Cortex of kidney (tissue), 1 donor: Measurements from ENCODE around the gene BHMT.
"Not testable (repeated sequence)": the region's sequence is repeated elsewhere in the genome, so short reads cannot be mapped to it uniquely, and the experiment has no call there.

Experiments
- DNase-seq: peaks from one replicate; lab custom pipeline; 2025; lab: John Stamatoyannopoulos, UW

The BHMT gene

GRCh38 chr5:79111960-79112702, 522 bp downstream of the BHMT start:
- no peak for DNase-seq

- no peak for DNase-seq
Observed at GRCh38 chr5:79112703-79113058, 1.1 kb downstream of the BHMT start.

DNA sequence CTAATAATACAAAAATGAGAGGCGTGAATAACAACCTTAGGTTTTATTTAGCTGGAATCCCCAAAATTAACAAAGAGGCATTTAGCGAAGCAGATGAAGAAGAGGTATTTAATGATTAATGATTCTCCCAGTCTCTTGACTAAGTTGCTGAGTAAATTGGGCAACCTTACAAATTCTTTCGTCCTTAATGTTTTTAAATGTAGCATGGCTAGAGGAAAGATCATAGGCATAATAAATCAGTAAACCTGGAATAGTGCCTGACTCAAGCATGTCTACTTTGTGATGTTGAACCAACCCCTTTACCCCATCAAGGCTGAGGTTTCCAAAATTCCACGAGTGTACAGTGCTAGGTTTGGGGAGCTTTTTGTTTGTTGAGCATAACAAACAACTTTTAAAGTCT, 7.9 kb downstream of the BHMT start:
- DNase-seq, result no peak

DNA sequence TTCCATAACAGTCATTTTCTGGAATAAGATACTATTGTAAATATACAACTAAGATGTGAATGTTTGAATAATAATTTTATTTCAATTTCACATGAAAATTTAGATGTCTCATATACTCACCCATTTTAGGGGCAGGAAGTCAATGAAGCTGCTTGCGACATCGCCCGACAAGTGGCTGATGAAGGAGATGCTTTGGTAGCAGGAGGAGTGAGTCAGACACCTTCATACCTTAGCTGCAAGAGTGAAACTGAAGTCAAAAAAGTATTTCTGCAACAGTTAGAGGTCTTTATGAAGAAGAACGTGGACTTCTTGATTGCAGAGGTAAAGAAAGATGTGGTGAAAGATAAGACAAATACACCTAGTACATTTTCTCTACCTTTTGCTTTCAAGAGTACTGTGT, 8.6 kb downstream of the BHMT start:
- no peak for DNase-seq

- no peak for DNase-seq
Observed at GRCh38 chr5:79122973-79123372, 11.4 kb downstream of the BHMT start.

DNA sequence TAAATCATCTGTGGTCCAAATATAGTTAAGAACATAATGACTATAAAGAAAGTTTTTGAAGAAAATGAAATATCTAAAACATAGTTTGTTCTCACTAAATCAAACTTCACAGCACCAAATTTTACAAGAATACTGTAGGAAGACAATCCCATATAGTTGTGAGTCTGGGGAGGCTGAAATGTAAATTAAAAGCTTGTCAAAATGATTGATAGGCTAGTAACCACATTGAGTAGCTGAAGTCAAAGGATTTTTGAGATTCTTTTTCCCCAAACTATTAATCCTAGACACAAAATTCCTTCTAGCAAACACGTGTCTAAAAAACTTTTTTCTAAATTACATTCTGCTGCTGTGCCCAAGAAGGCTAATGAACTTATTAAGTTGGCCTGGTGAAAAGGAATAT, 13.0 kb downstream of the BHMT start:
- DNase-seq, result no peak

GRCh38 chr5:79130781-79131180, 19.2 kb downstream of the BHMT start:
- DNase-seq, result no peak

GRCh38 chr5:79133121-79133656, 21.6 kb downstream of the BHMT start:
- DNase-seq, result no peak

GRCh38 chr5:79133657-79134451, 22.2 kb downstream of the BHMT start:
- no peak for DNase-seq

GRCh38 chr5:79135790-79136553, 24.4 kb downstream of the BHMT start:
- no peak for DNase-seq

DNA sequence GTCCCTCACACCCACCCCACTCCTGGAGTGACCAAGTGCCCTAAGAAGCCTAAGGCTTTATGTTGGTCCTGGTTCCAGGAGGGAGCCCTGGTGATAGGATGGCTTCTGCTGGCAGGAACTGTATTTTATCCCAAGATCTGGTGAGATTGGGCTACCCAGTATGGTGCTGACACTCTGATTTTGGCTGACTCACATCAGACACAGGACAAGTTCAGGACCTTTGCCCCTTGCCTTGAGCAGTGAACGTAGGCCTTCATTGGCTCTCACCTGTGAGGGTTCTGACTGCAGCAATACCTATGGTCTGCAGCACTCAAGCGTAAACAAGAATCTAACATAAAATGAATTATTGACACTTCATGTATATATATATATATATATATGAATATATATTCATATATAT, 25.0 kb downstream of the BHMT start:
- no peak for DNase-seq

DNA sequence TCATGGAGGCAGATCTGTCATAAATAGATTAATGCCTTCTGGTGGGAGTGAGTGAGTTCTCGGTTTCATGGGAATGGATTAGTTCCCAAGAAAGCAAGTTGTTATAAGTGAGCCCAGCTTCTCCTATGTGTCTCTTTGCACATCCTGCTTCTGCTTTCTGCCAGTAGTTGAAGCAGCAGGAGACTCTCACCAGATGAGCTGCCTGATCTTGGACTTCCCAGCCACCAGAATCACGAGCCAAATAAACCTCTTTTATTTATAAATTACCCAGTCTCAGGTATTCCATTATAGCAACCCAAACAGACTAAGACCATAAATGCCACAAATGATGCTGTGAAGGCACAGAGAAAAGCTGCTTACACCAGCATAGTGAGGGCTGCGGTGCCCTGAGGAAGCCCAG, 28.9 kb downstream of the BHMT start:
- no peak for DNase-seq

DNA sequence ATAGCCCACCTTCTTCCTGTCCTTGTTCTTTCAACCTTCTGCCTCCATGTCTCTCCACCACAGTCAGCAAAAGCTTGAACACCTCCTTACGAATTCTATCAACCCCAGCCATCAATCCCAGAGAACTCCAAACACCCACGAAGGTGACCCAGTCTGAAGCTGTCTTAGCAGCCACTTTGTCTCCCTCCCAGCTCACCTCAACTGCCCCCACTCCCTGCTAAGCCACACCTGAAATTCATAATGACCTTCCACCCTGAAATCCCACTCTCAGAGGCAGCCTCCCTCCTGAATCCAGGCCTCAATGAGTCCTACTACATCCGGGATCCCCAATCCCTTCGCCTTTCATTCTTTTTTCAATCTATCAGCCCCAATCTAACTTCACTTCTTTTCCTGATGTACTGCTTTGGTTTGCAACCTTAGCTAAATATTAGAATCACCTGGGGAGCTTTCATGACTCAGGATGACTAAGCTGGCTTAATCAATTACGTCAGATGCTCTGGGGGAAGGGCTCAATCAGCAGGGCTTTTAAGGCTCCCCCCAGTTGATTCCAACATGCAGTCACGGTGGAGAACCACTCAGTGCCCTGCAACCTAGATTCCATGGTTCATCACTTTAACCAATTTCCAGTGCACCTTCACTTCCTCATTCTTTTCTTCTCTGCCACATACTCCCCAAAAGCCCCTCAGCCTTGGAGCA, 32.2 kb downstream of the BHMT start:
- DNase-seq, result no peak

- DNase-seq, result no peak
Observed at GRCh38 chr5:79147076-79147475, 35.5 kb downstream of the BHMT start.

DNA sequence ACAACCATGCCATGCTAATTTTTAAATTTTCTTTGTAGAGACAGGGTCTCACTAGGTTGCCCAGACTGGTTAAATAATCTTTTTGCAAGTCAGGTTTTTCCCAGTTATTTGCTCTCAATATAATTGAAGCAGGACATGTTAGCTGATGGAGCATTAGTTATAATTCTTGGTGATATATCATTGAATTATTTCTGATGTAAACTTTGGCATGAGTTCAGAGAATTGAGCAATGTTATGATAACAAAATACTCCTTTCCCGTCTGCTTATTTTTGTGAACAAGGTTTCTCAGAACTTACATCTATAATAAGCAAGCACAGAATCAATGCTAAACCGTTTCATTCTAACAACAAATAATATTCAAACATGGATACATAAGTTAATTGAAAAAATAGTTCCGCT, 37.8 kb downstream of the BHMT start:
- no peak for DNase-seq

DNA sequence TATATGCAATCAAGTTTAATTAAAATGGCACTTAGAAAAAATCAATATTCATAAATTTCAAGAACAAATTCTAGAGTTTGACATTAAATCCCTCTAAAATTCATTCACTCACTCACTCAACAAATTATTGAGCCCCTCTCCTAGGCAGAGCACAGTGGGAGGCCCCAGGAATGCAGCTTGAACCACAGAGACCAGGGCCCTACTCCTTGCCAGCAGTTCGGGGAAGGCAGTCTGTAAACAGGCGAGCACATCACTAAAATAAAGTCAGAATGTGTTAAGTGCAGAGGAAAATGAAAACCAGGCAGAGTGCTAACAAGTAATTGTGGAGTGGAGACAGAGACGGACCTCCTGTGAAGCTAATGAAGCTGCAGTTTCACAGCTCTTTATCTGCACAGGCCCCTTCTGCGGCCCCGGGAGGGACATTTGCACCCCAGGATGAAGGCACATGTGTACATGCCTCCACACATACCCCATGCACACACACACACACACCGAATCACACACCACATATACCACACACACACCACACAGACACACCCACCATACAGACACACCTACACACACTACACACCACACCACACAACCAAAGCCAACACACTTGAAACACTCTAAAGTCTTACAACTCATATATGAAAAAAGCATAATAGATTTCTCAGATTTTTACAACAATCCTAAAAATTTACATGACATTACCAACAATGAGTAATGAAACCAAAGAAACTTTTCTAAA, 40.5 kb downstream of the BHMT start:
- no peak for DNase-seq

DNA sequence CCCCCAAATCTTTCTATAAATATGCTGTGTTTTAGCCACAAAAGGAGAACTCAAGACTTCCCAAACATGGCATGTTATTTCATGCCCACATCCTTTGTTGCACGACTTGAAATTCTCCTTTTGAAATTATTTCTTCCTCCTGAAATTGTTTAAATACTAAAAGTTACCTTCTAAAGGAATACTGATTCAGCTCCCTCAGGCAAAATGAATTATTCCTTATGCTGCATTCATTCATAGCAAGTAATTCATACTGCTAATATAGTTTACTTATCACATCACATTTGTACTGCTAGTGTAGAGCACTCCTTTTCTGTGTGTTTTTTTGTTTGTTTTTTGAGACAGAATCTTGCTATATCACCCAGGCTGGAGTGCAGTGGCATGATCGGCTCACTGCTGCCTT, 45.7 kb downstream of the BHMT start:
- DNase-seq, result no peak

- DNase-seq, result not testable (repeated sequence)
Observed at GRCh38 chr5:79161647-79162046, 50.0 kb downstream of the BHMT start.

- DNase-seq, result no peak
Observed at GRCh38 chr5:79168031-79168430, 56.4 kb downstream of the BHMT start.

GRCh38 chr5:79170661-79171060, 59.1 kb downstream of the BHMT start:
- DNase-seq, result no peak

DNA sequence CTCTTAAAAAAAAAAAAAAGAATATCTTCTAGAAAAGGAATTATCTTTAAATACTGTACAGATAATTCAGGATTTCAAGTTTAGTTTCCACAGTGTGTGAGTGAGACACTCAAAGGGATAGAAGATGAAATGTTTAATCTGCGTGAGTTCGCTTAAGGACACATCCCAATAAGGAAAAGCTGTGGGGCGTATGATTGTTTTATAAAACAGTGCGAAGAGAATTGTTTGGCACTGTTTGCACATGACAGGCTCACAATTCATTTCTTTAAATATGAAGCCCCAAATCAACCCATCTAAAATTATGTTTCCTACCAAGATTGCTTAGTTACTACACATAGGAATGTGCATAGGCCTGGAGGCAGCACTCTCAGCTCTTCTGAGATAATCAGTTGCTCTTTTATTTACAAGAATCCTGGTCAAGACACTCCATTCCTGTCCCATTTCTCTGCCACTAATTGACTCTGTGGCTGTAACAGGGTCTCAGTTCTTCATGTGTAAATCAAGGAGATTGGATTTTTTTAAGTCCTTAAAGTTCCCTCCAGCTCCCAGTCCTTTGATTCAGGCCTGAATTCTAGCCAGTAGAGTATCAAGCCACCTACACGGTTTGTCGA, 60.1 kb downstream of the BHMT start:
- no peak for DNase-seq
